ENCODE data around the gene NRXN3. TPM values are rescaled to one million over a fixed set of nuclear protein-coding genes. Genes with fewer than 3 reads are reported as not detected.

Gene NRXN3
- total RNA-seq, 1 donor from 2014 or later, result 5.9 TPM

DNA sequence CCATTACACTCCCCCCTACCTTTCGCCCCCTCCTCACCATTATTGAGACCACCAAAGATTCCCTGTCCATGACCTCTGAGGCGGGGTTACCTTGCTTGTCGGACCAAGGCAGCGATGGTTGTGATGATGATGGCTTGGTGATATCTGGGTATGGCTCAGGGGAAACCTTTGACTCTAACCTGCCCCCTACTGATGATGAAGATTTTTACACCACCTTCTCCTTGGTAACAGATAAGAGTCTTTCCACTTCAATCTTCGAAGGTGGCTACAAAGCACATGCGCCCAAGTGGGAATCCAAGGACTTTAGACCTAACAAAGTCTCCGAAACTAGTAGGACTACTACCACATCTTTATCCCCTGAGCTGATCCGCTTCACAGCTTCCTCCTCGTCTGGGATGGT lies 1690.9 kb downstream of the NRXN3 start:
- H3K79me2 ChIP-seq (ENCODE audit: low read depth), result no peaks in the 10 kb centered on the region
- no peak overlapping the region for H3K27ac ChIP-seq

DNA sequence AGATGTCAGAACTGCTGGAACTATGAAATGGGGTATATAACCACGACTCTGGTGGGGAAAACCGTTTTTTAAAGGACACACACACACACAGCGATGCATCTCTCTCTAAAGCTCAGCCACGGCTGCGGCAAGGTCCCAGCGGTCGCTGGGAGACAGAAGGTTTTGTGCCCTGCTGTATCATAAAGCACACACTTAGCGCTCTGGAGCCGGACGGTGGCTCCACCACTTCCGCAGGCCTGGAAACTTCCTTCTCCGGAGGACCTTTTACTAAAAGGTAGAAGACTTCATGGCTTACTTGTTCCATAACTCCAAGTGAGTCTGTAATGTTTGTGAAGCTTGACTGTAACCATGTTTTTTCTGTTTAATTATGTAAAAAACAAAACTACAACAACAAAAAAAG lies 1691.9 kb downstream of the NRXN3 start:
- peaks cover 5% of the 10 kb centered on the region for H3K4me1 Mint-ChIP-seq
- H3K4me3 Mint-ChIP-seq, result no peak overlapping the region
- no peak for TF ChIP-seq EZH2 (IDR thresholded peaks at IDR 0.05)
- TF ChIP-seq, protein P1, sequence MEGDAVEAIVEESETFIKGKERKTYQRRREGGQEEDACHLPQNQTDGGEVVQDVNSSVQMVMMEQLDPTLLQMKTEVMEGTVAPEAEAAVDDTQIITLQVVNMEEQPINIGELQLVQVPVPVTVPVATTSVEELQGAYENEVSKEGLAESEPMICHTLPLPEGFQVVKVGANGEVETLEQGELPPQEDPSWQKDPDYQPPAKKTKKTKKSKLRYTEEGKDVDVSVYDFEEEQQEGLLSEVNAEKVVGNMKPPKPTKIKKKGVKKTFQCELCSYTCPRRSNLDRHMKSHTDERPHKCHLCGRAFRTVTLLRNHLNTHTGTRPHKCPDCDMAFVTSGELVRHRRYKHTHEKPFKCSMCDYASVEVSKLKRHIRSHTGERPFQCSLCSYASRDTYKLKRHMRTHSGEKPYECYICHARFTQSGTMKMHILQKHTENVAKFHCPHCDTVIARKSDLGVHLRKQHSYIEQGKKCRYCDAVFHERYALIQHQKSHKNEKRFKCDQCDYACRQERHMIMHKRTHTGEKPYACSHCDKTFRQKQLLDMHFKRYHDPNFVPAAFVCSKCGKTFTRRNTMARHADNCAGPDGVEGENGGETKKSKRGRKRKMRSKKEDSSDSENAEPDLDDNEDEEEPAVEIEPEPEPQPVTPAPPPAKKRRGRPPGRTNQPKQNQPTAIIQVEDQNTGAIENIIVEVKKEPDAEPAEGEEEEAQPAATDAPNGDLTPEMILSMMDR (IDR thresholded peaks at IDR 0.05), result no peak
- no peak for TF ChIP-seq EZH2phosphoT487 (IDR thresholded peaks at IDR 0.05)
- no peaks in the 10 kb centered on the region for H4K20me1 ChIP-seq (ENCODE audit: low read depth)
- H3K27ac Mint-ChIP-seq, result no peak overlapping the region
- H3K9ac ChIP-seq, result no peak overlapping the region
- no peaks in the 10 kb centered on the region for H3K36me3 ChIP-seq
- H2AFZ ChIP-seq (replicated peaks), result no peak overlapping the region
- peaks cover 3% of the 10 kb centered on the region for H3K36me3 Mint-ChIP-seq
- H3F3A ChIP-seq (ENCODE audit: low read depth), result no peaks in the 10 kb centered on the region
- no peak for DNase-seq (ENCODE audit: low spot score)
- no peaks in the 10 kb centered on the region for H3K79me2 ChIP-seq (ENCODE audit: low read depth)
- H3K27ac ChIP-seq, result no peak overlapping the region
- peaks cover 2% of the 10 kb centered on the region for H3K27me3 Mint-ChIP-seq (ENCODE audit: insufficient read depth, low read depth)
- peaks cover 18% of the 10 kb centered on the region for H3K4me1 ChIP-seq
- H3K9me3 ChIP-seq (ENCODE audit: low read depth), result no peaks in the 10 kb centered on the region
- H3K9me3 Mint-ChIP-seq, result peaks cover 5% of the 10 kb centered on the region
- no peak overlapping the region for H3K4me3 ChIP-seq
- no peaks in the 10 kb centered on the region for H3K27me3 ChIP-seq
- peak overlapping the region; percentile 11 for H3K4me2 ChIP-seq

More for the DNA sequence above, 1690.9 kb downstream of the NRXN3 start:
- Histone ChIP-seq H3K4me3 (no peak overlapping the region), H3K36me3 (no peaks in the 10 kb centered on the region), H3K9ac (no peak overlapping the region), H4K20me1 (ENCODE audit: low read depth) (no peaks in the 10 kb centered on the region), H3K27me3 (no peaks in the 10 kb centered on the region), H3K4me2 (no peak overlapping the region), H3F3A (ENCODE audit: low read depth) (no peaks in the 10 kb centered on the region), H3K9me3 (ENCODE audit: low read depth) (no peaks in the 10 kb centered on the region), H3K4me1 (peaks cover 18% of the 10 kb centered on the region), H2AFZ (replicated peaks) (no peak overlapping the region)
- H3K27ac Mint-ChIP-seq, result no peak overlapping the region
- H3K36me3 Mint-ChIP-seq, result peaks cover 3% of the 10 kb centered on the region
- TF ChIP-seq, protein P1 (IDR thresholded peaks at IDR 0.05), result peak; percentile 29
- TF ChIP-seq EZH2 (IDR thresholded peaks at IDR 0.05), result no peak
- H3K9me3 Mint-ChIP-seq, result peaks cover 5% of the 10 kb centered on the region
- no peak overlapping the region for H3K4me3 Mint-ChIP-seq
- peaks cover 2% of the 10 kb centered on the region for H3K27me3 Mint-ChIP-seq (ENCODE audit: insufficient read depth, low read depth)
- H3K4me1 Mint-ChIP-seq, result peaks cover 5% of the 10 kb centered on the region
- DNase-seq (ENCODE audit: low spot score), result no peak

DNA sequence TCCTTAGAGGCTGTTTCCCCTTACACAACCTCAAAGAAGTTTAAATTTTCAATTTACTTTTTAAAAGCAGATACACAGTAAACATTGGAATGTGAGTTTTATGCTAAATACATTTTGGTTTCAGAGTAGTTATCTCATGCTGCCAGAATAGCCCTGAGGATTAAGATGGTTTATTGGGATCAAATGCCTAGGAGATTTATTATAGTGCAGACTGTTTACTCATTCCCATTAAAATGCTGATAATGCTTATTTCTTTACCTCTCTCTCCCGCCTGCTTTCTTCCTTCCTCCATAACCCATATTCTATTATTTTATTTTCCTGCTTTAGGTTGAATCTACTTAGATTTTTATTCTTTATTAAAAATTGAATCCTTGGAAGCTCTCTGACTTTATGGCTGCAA lies 1701.0 kb downstream of the NRXN3 start:
- H3K27me3 ChIP-seq, result no peaks in the 10 kb centered on the region
- no peak overlapping the region for H2AFZ ChIP-seq (replicated peaks)
- no peak overlapping the region for H3K27ac ChIP-seq
- H3K9ac ChIP-seq, result no peak overlapping the region
- H3K4me2 ChIP-seq, result no peak overlapping the region
- no peaks in the 10 kb centered on the region for H4K20me1 ChIP-seq (ENCODE audit: low read depth)
- DNase-seq (ENCODE audit: low spot score), result no peak
- no peaks in the 10 kb centered on the region for H3K9me3 ChIP-seq (ENCODE audit: low read depth)
- H3K4me3 ChIP-seq, result no peak overlapping the region
- Mint-ChIP-seq H3K36me3 (no peaks in the 10 kb centered on the region), H3K4me1 (no peaks in the 10 kb centered on the region), H3K9me3 (no peaks in the 10 kb centered on the region), H3K27ac (no peak overlapping the region), H3K27me3 (ENCODE audit: insufficient read depth, low read depth) (no peaks in the 10 kb centered on the region), H3K4me3 (no peak overlapping the region)
- no peaks in the 10 kb centered on the region for H3F3A ChIP-seq (ENCODE audit: low read depth)
- H3K36me3 ChIP-seq, result no peaks in the 10 kb centered on the region
- H3K79me2 ChIP-seq (ENCODE audit: low read depth), result no peaks in the 10 kb centered on the region
- peaks cover 5% of the 10 kb centered on the region for H3K4me1 ChIP-seq
- no peak for TF ChIP-seq EZH2 (IDR thresholded peaks at IDR 0.05)
- TF ChIP-seq EZH2phosphoT487 (IDR thresholded peaks at IDR 0.05), result no peak
- TF ChIP-seq, protein P1 (IDR thresholded peaks at IDR 0.05), result no peak
